Nephron (organoid): ENCODE measurements around the gene USP5.
"Not testable (repeated sequence)": the region's sequence is repeated elsewhere in the genome, so short reads cannot be mapped to it uniquely, and the experiment has no call there.

Experiments used
- H3K27ac Mint-ChIP-seq, 3 experiments: 2 replicates each; pipeline ENCODE4 v1.8.0; 2020; ENCODE audit warnings: mixed read lengths in 3 of 3, mild to moderate bottlenecking in 2 of 3, moderate library complexity in 1 of 3
- H3K27me3 Mint-ChIP-seq: 2 replicates; pipeline ENCODE4 v1.8.0; 2021; ENCODE audit warnings: low read depth, mild to moderate bottlenecking, moderate library complexity, mixed read lengths
- H3K36me3 Mint-ChIP-seq: 2 replicates; pipeline ENCODE4 v1.8.0; 2020; ENCODE audit warnings: low read depth, mixed read lengths
- H3K4me1 Mint-ChIP-seq: 2 replicates; pipeline ENCODE4 v1.8.0; 2020; ENCODE audit warnings: mixed read lengths
- H3K4me3 Mint-ChIP-seq, 3 experiments: 2 replicates each; pipeline ENCODE4 v1.8.0; 2020; ENCODE audit warnings: mild to moderate bottlenecking in 3 of 3, mixed read lengths in 3 of 3, moderate library complexity in 2 of 3
- H3K9me3 Mint-ChIP-seq: 2 replicates; pipeline ENCODE4 v1.8.0; 2020; ENCODE audit warnings: mixed read lengths
- CTCF ChIP-seq, 3 experiments: fragments of 200-600 bp; sonication (generic); IDR thresholded peaks; one replicate each; pipeline ENCODE4 v1.5.0; 2021; ENCODE audit warnings: antibody characterized with exemption in 3 of 3; ENCODE audit not compliant: unreplicated experiment in 3 of 3

USP5 gene

GRCh38 chr12:6883683-6884082 lies 31.7 kb downstream of the USP5 start:
- Mint-ChIP-seq H3K4me3 (no peak overlapping the region), H3K27me3 (no peaks in the 10 kb centered on the region), H3K4me1 (peaks cover 8% of the 10 kb centered on the region), H3K36me3 (peaks cover 7% of the 10 kb centered on the region), H3K27ac (no peak overlapping the region), H3K9me3 (no peaks in the 10 kb centered on the region)
- TF ChIP-seq CTCF (IDR thresholded peaks at IDR 0.05; ENCODE audit: unreplicated experiment in 3 of 3): no peak

- H3K36me3 Mint-ChIP-seq: peaks cover 7% of the 10 kb centered on the region
- H3K4me1 Mint-ChIP-seq: peaks cover 8% of the 10 kb centered on the region
- H3K27me3 Mint-ChIP-seq: no peaks in the 10 kb centered on the region
- no peaks in the 10 kb centered on the region for H3K9me3 Mint-ChIP-seq
- H3K4me3 Mint-ChIP-seq: no peak overlapping the region
- TF ChIP-seq CTCF (IDR thresholded peaks at IDR 0.05; ENCODE audit: unreplicated experiment in 3 of 3): no peak
- H3K27ac Mint-ChIP-seq: peak overlapping the region in 2 of 3 experiments; percentile 9 to 82
Measured at GRCh38 chr12:6884539-6884938, 32.6 kb downstream of the USP5 start.

GRCh38 chr12:6886206-6886999 lies 34.5 kb downstream of the USP5 start:
- H3K36me3 Mint-ChIP-seq, H3K27me3 Mint-ChIP-seq, H3K9me3 Mint-ChIP-seq: not testable (repeated sequence)
- Mint-ChIP-seq H3K4me1 (peaks cover 13% of the 10 kb centered on the region), H3K4me3 (peak overlapping the region in 2 of 3 experiments; percentile 32 to 61), H3K27ac (peak overlapping the region; percentile 70 to 99 (median 93))

- Mint-ChIP-seq H3K9me3 (no peaks in the 10 kb centered on the region), H3K27me3 (peaks cover 4% of the 10 kb centered on the region), H3K27ac (peak overlapping the region in 1 of 3 experiments; percentile 99), H3K4me1 (peaks cover 13% of the 10 kb centered on the region), H3K4me3 (no peak overlapping the region), H3K36me3 (peaks cover 7% of the 10 kb centered on the region)
- TF ChIP-seq CTCF (IDR thresholded peaks at IDR 0.05; ENCODE audit: unreplicated experiment in 3 of 3): no peak
Measured at GRCh38 chr12:6887460-6887859, 35.5 kb downstream of the USP5 start.

GRCh38 chr12:6888360-6888759 lies 36.4 kb downstream of the USP5 start:
- peaks cover 7% of the 10 kb centered on the region for H3K36me3 Mint-ChIP-seq
- H3K4me1 Mint-ChIP-seq: peaks cover 13% of the 10 kb centered on the region
- peak overlapping the region; percentile 17 to 45 (median 18) for H3K4me3 Mint-ChIP-seq
- H3K27ac Mint-ChIP-seq: peak overlapping the region; percentile 58 to 75 (median 63)
- H3K27me3 Mint-ChIP-seq: peaks cover 4% of the 10 kb centered on the region
- TF ChIP-seq CTCF (IDR thresholded peaks at IDR 0.05; ENCODE audit: unreplicated experiment in 3 of 3): no peak
- no peaks in the 10 kb centered on the region for H3K9me3 Mint-ChIP-seq

- Mint-ChIP-seq H3K27ac (peak overlapping the region in 2 of 3 experiments; percentile 63 to 75), H3K4me1 (peaks cover 13% of the 10 kb centered on the region)
- H3K36me3 Mint-ChIP-seq, H3K27me3 Mint-ChIP-seq, H3K4me3 Mint-ChIP-seq, H3K9me3 Mint-ChIP-seq: not testable (repeated sequence)
Measured at GRCh38 chr12:6888794-6889193, 36.8 kb downstream of the USP5 start.

GRCh38 chr12:6889775-6890573 lies 38.0 kb downstream of the USP5 start:
- peaks cover 11% of the 10 kb centered on the region for H3K4me1 Mint-ChIP-seq
- H3K27me3 Mint-ChIP-seq, H3K9me3 Mint-ChIP-seq, H3K36me3 Mint-ChIP-seq: not testable (repeated sequence)
- peak overlapping the region; percentile 98 to 99 (median 99) for H3K27ac Mint-ChIP-seq
- H3K4me3 Mint-ChIP-seq: peak overlapping the region; percentile 81 to 89 (median 88)
